Right lobe of liver (tissue), 6 donors: ENCODE results near the gene INPP4B. TPM values are rescaled to one million over a fixed set of nuclear protein-coding genes. Genes with fewer than 3 reads are reported as not detected.

Experiments used
- ATAC-seq, 4 donors: fragments of 200-7000 bp; cut with Tn5 transposase; one replicate each; pipeline ENCODE4 v1.9.1; 2020; ENCODE audit warnings: mild to moderate bottlenecking in 4 of 4, moderate library complexity in 4 of 4
- DNase-seq, 3 donors: peaks; one replicate each; pipeline ENCODE4 v3.0.0-alpha.2; 2020
- H3K27ac ChIP-seq, 3 donors: fragments of 200-600 bp; one replicate each; pipeline ENCODE4 v1.8.0; 2022
- H3K27me3 ChIP-seq, 2 donors: fragments of 200-600 bp; one replicate each; pipeline ENCODE4 v1.8.0; 2022
- H3K36me3 ChIP-seq, 4 donors: fragments of 200-600 bp; sonication (generic) in 1 of 4; one replicate each; pipeline versions ENCODE4 v1.5.1 to v1.8.0; 2017 to 2022; ENCODE audit warnings: control low read depth in 1 of 4
- H3K4me1 ChIP-seq, 4 donors: fragments of 200-600 bp; sonication (generic) in 1 of 4; one replicate each; pipeline versions ENCODE4 v1.5.1 to v1.8.0; 2017 to 2022; ENCODE audit warnings: control low read depth in 1 of 4
- H3K4me3 ChIP-seq, 3 donors: fragments of 200-600 bp; one replicate each; pipeline ENCODE4 v1.8.0; 2022
- H3K9me3 ChIP-seq, 4 donors: fragments of 200-600 bp; sonication (generic) in 1 of 4; one replicate each; pipeline versions ENCODE4 v1.5.1 to v1.8.0; 2017 to 2022; ENCODE audit warnings: control low read depth in 1 of 4
- POLR2A ChIP-seq: fragments of 450-650 bp; IDR thresholded peaks from one replicate; pipeline ENCODE4 v1.6.1; 2017; ENCODE audit warnings: antibody characterized with exemption, mild to moderate bottlenecking
- WGBS: methylation state at CpG from one replicate; pipeline ENCODE4 v1.1.6; 2018; ENCODE audit warnings: low coverage, low lambda C conversion rate; ENCODE audit not compliant: insufficient coverage; ENCODE audit errors: missing lambda C conversion rate; 5-methylcytosine and 5-hydroxymethylcytosine counted together
- intact Hi-C, 2 donors: fragments of 100-400 bp; cut with DNase I; formaldehyde crosslinking; loops; one replicate each; pipeline versions ENCODE4 v1.11.2 to v1.14.1; 2022
- total RNA-seq, 6 experiments: library from RNA; depleted of rRNA in 2 of 6; stranded (reverse); fragments of >200 nt in 2 of 6; fragmentation: NEBNext Ultra II Directional in 3 of 6; extraction: Animal tissue kit (Norgen Biotek cat#: 25700) in 3 of 6; gene quantifications; one replicate each; pipeline versions ENCODE4 v1.1.0 to v1.2.4, GENCODE V29; 2016 to 2023
- TF ChIP-seq, protein P1 (sequence below), 4 donors: fragments of 200-600 bp in 3 of 4; fragments of 450-650 bp in 1 of 4; IDR thresholded peaks; one replicate each; pipeline versions ENCODE4 v1.5.1 to v1.8.0; 2016 to 2022; ENCODE audit warnings: antibody characterized with exemption in 4 of 4, mild to moderate bottlenecking in 2 of 4
- donor health status: DM: no; HTN: yes; CAD: no.
- donor health status: DM: no; HTN: no; CAD: no.
- donor health status: DM: no; HTN: no; CAD: no.
- donor health status: DM: no; HTN: yes; CAD: no.
- donor health status: DM: no; HTN: yes; CAD: no.

Gene INPP4B
- total RNA-seq, 6 experiments from 2014 or later: 0.73 to 5.0 (median 1.6) TPM

DNA sequence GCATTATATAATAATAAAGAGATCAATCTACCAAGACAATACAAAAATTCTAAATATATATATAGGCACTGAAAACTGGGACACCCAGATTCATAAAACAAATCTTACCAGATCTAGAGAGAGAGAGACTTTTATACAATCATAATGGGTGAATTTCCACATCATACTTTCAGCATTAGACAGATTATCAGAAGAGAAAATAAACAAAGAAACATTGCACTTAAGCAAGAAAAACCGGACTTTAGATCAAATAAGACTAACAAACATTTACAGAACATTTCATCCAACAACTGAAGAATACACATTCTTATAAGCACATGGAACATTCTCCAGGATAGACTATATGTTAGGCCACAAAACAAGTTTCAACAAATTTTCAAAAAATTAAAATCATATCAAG, 245.1 kb downstream of the INPP4B start:
- no peak for DNase-seq
- TF ChIP-seq POLR2A: no peak
- TF ChIP-seq, protein P1, sequence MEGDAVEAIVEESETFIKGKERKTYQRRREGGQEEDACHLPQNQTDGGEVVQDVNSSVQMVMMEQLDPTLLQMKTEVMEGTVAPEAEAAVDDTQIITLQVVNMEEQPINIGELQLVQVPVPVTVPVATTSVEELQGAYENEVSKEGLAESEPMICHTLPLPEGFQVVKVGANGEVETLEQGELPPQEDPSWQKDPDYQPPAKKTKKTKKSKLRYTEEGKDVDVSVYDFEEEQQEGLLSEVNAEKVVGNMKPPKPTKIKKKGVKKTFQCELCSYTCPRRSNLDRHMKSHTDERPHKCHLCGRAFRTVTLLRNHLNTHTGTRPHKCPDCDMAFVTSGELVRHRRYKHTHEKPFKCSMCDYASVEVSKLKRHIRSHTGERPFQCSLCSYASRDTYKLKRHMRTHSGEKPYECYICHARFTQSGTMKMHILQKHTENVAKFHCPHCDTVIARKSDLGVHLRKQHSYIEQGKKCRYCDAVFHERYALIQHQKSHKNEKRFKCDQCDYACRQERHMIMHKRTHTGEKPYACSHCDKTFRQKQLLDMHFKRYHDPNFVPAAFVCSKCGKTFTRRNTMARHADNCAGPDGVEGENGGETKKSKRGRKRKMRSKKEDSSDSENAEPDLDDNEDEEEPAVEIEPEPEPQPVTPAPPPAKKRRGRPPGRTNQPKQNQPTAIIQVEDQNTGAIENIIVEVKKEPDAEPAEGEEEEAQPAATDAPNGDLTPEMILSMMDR (IDR thresholded peaks at IDR 0.05): no peak
- H3K4me3 ChIP-seq: no peak overlapping the region
- no peak overlapping the region for H3K27ac ChIP-seq
- intact Hi-C loops: no loop called here
- no peaks in the 10 kb centered on the region for H3K9me3 ChIP-seq
- peaks cover 0 to 16% (median 6%) of the 10 kb centered on the region in 4 donors for H3K4me1 ChIP-seq
- 11% methylated on average over 1 of the region's 1 CpG for WGBS
- no peaks in the 10 kb centered on the region for H3K36me3 ChIP-seq
- ATAC-seq: peak; percentile 50 to 85 (median 64)
- H3K27me3 ChIP-seq: no peaks in the 10 kb centered on the region

DNA sequence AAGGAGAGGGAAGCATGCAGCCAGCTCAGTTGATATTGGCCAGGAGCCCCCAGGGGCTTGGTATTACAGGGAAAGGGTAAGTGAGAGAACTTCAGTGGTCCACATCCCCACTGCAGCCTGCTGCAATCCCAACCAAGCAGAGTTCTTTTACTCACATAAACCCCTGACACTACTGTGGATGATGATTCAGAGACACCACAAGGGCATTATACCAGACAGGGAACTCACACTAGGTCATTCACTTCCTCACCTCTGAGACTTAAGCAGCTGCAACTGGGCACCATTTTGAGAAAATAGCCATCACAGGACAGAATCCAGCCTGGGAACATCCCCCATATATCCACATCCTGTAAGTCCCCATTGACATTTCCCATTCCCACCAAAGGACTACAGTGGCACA, 248.0 kb downstream of the INPP4B start:
- no peaks in the 10 kb centered on the region for H3K27me3 ChIP-seq
- H3K4me1 ChIP-seq: peaks cover 0 to 27% (median 13%) of the 10 kb centered on the region in 4 donors
- intact Hi-C loops: no loop called here
- no peak overlapping the region for H3K4me3 ChIP-seq
- no peak overlapping the region for H3K27ac ChIP-seq
- no peak for DNase-seq
- no peaks in the 10 kb centered on the region for H3K9me3 ChIP-seq
- H3K36me3 ChIP-seq: no peaks in the 10 kb centered on the region
- no peak for TF ChIP-seq POLR2A
- no peak for ATAC-seq

DNA sequence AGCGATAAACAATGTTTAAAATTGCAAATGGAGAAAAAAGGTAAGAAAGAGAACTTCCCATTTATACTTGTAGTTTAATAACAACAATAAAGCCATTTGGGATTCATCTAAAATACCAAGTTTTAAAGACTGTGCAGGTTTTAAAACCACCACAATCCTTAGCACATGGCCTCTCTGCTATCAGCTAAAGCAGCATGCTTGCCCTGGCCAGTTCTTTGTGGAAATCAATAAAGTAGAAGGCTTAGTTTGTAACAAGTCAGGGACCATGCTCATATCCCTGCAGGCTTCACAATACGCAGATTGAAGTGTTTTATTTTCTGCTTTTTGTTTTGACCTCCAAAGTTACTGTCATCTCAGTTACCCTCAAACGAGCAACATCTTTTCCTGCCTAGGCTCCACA, 249.5 kb downstream of the INPP4B start:
- Histone ChIP-seq H3K4me1 (peaks cover 0 to 27% (median 13%) of the 10 kb centered on the region in 4 donors), H3K36me3 (no peaks in the 10 kb centered on the region), H3K9me3 (no peaks in the 10 kb centered on the region), H3K4me3 (no peak overlapping the region), H3K27ac (no peak overlapping the region), H3K27me3 (no peaks in the 10 kb centered on the region)
- intact Hi-C loops: no loop called here
- TF ChIP-seq, protein P1 (IDR thresholded peaks at IDR 0.05): no peak
- TF ChIP-seq POLR2A: no peak
- peak; percentile 79 to 83 (median 82) for ATAC-seq
- WGBS: 71% methylated on average over 3 of the region's 3 CpGs
- DNase-seq: no peak

DNA sequence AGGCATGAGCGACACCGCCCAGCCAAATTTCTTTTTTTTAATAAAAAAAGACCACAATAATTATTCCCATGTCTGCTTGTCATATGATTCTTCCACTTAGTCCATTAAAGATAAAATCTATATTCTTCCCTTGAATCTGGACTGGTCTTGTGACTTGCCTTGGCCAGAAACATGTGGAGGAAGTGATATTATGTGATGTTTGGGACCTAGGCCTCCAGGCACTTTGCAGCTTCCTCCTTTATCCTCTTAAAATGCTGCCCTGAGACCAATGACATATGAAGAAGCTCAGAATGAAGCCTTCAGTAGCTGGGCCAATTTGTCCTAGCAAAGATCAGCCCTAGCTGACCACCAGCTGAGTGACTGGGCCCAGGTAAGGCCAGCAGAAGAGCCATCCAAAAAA, 250.0 kb downstream of the INPP4B start:
- intact Hi-C loops: no loop called here
- WGBS: 92% methylated on average over 2 of the region's 2 CpGs
- Histone ChIP-seq H3K4me1 (peaks cover 0 to 25% (median 12%) of the 10 kb centered on the region in 4 donors), H3K36me3 (no peaks in the 10 kb centered on the region), H3K4me3 (no peak overlapping the region), H3K27ac (no peak overlapping the region), H3K27me3 (no peaks in the 10 kb centered on the region), H3K9me3 (no peaks in the 10 kb centered on the region)
- DNase-seq (no peak), ATAC-seq (no peak)
- TF ChIP-seq, protein P1 (IDR thresholded peaks at IDR 0.05): no peak
- no peak for TF ChIP-seq POLR2A

DNA sequence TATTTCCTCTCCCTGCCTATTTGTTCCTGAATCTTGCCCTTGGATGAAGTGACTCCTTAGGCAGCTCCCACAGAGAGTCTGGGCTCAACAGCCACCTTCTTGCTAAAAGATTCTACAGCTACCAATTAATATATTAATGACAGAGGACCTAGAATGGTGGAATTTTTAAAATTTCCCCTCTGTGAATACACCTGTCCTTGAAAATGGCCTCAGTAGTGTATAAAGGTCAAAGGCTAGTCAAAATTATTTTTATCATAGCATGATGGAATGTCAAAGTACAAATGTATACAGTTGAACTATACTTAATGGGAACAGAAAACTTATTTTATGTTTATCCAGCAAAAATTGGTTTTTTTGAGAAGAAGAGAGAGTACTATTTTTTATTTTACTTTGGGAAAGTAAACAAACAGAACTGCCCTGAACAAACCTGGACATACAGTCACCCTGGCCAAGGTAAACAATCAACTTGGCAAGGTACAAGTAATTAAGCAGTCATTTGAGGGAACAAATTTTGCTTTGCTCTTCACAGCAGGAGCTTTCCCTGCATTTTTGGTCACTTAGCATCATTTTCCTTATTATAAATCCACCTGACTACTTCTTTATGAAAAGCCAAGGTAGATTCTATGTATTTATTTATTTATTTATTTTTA, 250.8 kb downstream of the INPP4B start:
- no peaks in the 10 kb centered on the region for H3K36me3 ChIP-seq
- peak; percentile 88 to 95 (median 92) for ATAC-seq
- TF ChIP-seq POLR2A: no peak
- TF ChIP-seq, protein P1 (IDR thresholded peaks at IDR 0.05): no peak
- intact Hi-C loops: no loop called here
- peaks cover 0 to 25% (median 9%) of the 10 kb centered on the region in 4 donors for H3K4me1 ChIP-seq
- H3K27me3 ChIP-seq: no peaks in the 10 kb centered on the region
- no peaks in the 10 kb centered on the region for H3K9me3 ChIP-seq
- H3K27ac ChIP-seq: no peak overlapping the region
- no peak overlapping the region for H3K4me3 ChIP-seq
- DNase-seq: peak in 1 of 3 donors; percentile 52
